SW480 (cell line): ENCODE results near the gene CEP131.
A peak's percentile ranks its signal among the peaks of the same experiment; 100 is the strongest.

Source experiments
- DNase-seq: peaks from one replicate; pipeline ENCODE4 v3.0.0-alpha.2; 2016; ENCODE audit warnings: low spot score

The CEP131 gene

DNA sequence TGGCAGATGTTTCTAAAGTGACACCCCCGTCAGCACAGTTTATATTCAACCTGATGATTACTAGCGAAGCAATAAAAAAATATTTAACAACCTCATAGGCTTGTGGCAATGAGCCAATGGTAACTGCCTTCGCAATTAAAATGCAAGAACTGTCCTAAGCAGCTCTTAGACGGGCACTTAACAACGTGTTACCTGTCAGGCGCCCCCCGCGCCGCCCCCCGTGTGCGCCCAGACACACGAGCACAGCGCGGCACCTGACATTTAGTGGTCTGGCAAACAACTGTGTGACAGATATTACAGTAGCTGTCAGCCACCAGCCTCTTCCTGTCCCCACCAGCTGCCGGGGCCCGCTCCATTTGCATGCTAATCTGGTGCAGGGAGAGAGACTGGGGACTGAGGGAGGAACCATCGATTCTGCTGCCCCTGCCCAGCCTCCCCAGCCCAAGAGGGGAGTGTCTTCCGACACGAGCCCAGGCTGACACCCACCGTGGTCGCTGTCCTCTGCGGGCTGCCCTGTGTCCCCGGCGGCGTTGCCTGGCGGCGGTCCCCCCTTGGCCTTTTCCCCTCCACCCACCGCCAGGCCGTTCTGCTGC lies 29.0 kb upstream of the CEP131 start:
- DNase-seq: no peak

DNA sequence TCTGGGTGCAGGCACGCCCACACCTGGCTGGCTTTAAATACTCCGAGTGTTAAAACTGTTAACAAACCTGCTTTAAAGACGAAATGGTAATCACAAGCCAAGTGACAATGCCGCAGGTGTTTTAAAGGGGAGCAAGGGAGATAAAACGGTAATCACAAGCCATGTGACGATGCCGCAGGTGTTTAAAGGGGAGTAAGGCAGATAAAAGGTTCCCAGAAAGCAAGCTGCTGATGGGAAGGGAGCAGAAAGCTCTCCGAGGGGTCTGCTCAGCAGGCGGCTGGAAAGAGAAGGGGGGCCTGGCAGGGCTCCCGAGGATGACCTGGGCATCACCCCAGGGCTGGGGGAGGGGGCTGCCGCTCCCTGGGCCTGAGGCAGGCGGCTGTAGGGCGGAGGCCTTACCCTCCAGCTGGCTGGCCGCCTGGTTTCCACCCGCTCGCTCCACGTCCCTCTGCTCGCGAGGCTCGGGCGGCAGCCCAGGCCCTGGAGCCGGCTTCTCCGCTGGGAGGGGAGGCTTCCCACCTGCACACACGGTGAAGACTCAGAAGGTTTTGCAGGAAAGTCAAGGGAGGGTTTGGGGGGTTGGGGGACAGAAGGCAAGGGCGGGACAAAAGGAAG lies 28.4 kb upstream of the CEP131 start:
- DNase-seq: no peak

DNA sequence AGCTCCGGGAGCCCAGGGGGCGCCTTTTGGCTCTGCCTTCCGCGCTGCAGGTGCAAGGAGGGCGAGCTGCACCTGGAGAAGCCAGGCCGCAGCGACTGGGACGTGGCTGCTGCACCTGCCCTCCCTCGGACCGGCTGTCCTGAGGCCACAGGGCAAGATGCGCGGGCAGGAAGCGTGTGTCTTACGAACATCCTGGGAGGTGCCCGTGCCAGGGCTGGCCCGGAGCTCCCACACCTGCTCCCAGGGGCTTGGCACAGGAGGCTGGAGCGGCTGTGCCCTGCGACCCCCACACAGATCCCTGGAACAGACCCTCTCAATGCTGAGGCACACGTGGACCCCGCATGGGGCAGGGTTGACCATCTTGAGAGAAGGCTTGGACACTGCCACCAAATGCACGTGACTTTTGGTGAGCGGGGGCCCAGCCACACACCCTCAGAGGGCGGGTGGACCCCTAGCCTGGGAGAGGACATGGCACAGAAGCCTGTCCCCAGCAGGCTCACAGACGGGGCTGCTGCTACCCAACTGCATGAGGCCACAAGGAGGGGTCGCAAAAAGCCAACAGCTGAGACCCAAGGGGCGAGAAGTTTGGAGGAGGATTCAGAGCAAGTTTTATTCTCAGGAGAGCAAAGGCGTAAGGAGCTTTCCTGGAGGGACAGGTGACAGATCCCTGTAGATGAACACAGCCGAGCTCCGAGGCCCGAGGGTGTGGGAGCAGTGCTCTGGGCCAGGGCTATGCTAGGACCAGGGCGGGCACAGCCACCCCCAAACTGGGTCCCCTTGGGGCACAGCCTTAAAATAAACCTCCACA lies 27.7 kb upstream of the CEP131 start:
- DNase-seq: no peak

DNA sequence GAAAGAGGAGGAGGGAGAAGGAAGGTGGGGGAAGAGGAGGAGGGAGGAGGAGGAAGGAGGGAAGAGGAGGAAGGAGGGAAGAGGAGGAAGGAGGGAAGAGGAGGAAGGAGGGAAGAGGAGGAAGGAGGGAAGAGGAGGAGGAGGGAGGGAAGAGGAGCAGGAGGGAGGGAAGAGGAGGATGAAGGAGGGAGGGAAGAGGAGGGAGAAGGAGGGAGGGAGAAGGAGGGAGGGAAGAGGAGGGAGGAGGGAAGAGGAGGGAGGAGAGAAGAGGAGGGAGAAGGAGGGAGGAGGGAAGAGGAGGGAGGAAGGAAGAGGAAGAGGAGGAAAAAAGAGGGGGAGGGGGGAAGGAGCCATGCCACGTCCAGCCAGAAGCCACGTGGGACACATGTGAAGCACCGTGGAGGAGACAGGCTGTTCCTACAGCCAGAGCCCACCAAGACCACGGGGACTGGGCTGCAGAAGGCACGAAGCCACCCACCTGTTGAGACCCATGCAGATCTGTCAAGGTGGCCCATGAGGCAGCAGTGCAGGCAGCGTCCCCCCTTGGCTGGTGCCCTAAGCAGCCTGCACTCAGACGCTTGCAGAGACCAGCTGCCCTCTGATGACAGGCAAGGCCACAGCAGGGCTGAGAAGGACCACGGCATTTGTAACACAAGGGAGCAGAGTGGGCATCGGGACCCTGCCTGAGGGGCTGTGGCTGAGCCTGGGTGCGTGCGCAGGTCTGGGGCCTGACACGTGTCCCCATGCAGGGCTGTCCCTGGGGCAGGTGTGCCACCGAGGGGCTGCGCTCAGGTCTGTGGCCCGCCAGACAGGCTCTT lies 26.7 kb upstream of the CEP131 start:
- no peak for DNase-seq

DNA sequence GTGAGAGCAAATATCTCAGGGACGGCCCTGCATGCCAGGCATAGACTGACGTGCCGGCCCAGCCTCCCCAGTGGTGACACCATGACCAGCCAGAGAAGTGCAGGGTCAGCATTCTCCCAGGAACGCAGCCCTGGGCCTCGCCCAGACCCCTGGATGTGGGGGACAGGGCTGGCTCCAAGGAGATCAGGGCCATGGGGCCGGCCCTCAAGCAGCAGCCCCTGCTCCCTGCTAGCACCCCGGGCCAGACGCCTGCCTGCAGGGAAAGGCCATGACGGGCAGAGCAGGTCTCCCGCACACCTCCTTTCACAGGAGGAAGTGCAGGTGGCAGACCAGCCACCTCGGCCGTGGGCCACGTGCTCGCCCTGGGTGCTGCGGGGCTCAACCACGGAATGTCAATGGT lies 25.9 kb upstream of the CEP131 start:
- no peak for DNase-seq

DNA sequence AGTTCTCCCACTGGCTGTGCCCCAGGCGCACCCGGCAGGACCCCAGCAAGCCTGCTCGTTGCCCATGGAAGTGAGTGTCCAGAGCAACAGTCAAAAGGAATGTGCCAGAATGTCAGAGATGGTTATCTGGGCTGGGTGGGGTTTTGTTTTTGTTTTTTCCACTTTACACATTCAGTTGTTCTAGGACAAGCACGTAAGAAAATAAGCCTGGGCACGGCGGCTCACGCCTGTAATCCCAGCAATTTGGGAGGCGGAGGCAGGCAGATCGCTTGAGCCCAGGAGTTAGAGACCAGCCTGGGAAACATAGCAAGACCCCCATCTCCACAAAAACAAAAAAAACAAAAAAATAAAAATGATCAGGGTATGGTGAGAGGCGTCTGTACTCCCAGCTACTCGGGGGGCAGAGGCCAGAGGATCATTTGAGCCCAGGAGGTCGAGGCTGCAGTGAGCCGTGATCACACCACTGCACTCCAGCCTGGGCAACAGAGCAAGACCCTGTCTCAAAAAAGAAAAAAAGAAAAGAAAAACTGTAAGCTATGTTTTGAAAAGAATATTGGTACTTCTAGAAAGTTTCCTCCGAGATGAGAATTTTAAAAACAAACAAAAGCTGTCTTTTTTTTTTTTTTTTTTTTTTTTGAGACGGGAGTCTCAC lies 24.7 kb upstream of the CEP131 start:
- no peak for DNase-seq

DNA sequence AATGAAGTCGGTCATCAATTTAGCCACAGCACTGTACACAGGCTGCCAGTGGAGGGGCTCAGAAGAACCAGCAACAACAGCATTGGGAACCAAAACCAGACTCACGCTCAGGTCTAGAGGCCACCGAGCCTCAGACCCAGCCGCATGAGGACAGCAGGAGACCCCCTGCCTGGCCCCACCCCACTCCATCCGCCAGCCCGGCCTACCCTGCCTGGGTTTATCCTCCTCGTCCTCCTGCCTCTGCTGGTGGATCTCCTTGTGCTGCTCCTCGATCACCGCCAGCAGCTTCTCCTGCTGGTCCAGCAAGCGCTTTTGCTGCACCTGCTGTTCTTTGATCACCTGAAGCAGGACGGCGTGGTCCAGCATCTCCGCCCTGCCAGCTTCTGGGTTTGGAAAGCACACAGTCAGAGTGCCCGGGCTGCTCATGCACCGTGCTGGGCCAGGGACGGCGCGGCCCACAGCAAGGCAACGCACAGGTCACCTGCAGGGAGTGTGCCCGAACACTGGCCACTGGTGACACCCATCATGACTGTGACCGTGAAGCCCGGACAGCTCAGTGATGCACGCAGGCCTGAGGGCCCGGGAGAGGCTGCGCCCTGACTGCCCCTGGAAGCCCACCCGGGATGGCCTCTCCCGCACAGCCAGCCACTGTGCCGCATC lies 24.0 kb upstream of the CEP131 start:
- no peak for DNase-seq

DNA sequence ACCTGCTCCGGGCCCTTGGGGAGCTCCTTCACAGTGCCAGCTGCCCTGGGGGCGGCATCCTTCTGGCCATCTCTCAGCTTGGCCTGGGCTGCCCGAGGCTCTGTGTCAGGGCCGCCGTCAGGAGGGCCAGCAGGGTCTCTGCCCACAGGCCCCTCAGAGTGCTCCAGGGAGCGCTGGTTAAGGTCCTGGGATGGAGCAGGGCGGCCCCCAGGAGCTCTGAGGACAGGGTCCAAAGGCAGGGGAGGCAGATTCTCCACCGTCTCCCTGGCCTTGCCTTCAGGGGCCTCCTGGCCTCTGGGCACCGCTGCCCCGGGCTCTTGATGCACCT lies 23.5 kb upstream of the CEP131 start:
- no peak for DNase-seq

DNA sequence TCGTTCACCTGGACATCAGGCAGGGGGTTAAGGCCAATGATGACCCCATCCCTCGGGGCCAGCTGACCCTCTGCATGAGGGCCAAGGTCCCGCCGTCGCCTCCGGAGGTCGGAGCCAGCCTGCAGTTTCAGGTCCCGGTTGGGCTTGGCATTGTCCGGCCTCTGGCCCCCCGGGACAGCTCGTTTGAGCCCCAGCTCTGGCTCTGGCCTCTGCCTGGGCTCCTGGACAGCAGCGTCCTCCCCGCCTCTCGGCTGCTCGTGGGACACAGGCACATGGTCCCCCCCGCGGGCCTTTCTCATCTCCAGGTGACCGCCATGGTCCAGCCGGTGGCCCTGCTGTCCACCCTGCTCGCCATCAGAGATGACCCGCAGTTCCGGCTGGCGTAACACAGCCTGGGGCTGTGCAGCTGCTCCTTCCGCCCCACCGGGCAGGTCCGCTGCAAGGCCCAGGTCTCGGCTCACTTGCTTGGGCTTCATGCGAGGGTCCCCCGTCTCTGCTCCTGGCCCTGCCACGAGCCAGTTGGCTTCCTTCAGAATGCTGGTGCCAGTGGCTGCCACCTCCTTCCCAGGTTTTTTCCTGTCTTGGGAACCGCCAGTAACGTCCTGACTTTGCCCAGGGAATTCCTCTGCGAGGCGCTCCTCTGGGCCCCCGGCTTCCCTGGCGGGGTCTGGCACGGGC lies 23.0 kb upstream of the CEP131 start:
- DNase-seq: no peak

DNA sequence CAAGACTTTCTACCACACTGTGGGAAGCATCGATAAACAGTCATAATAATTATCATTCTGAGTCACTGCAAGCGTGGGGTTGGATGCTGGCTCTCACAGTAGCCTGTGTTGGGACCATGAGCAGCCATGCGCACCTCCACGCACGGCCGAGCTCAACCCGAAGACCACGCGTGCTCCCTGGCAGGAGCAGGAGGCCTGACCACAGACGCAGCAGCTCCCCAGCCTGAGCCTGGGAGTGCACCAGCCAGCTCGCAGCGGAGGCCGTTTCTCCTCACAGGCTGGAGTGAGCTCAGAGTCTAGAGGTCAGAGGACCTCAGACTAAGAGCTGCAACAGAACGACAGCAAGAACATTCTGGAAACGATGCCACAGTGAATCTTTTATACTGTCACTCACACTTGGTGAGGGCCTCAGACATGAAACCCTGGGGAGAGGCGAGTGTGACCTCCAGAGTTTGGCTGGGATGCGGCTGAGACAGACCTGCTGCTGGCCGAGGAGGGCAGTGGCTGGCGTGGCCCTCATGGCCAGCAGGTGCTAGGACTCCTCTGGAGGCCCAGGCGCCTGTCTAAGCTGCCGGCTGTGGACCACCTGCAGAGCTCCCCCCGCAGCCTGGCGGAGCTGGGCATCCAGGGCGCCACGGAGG lies 22.4 kb upstream of the CEP131 start:
- no peak for DNase-seq

DNA sequence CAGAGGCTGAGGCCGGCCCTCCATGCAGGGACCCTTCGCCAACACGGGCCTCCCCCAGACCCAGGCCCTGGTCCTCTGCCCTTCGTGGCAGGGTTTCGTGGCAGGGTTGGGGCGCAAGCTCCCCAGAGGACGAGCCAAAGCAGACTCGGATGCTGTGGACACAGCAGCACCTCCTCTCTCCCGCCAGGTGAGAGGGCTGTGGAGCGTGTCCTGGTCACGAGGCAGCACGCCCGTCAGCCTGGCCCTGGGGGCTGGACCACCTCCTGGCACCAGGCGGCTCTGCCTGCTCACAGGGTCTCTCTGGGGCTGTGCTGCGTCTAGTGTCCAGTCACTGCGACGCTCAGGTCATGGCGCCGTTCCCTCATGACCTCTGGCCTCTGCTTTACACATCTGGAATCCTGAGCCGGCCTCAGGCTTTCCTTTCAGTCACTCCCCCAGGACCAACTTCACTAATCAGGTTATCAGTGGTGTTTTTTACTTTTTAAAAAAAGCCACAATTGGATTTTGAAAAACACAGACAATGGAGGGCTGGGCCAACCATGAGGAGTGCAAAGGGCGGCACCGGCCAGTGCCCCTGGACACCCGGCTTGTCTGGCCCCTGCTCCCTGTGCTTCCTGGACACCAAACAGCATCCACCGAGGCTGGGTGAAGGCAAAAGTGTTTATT lies 21.7 kb upstream of the CEP131 start:
- DNase-seq: no peak

DNA sequence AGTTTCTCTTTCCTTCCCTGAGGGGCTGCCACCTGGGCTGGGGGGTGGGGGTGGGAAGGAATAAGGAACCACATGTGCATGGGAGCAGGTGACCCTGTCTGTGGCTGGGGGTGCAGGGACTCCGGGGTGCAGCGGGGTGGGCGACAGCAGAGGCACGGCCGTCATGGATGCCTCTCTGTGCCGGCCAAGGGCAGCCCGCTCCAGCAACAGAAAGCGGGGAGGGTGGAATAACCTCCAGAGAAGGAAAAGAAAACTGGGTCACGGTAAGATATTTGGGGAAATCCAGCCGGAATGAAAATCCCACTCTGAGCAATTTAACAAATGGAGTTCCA lies 20.5 kb upstream of the CEP131 start:
- no peak for DNase-seq

DNA sequence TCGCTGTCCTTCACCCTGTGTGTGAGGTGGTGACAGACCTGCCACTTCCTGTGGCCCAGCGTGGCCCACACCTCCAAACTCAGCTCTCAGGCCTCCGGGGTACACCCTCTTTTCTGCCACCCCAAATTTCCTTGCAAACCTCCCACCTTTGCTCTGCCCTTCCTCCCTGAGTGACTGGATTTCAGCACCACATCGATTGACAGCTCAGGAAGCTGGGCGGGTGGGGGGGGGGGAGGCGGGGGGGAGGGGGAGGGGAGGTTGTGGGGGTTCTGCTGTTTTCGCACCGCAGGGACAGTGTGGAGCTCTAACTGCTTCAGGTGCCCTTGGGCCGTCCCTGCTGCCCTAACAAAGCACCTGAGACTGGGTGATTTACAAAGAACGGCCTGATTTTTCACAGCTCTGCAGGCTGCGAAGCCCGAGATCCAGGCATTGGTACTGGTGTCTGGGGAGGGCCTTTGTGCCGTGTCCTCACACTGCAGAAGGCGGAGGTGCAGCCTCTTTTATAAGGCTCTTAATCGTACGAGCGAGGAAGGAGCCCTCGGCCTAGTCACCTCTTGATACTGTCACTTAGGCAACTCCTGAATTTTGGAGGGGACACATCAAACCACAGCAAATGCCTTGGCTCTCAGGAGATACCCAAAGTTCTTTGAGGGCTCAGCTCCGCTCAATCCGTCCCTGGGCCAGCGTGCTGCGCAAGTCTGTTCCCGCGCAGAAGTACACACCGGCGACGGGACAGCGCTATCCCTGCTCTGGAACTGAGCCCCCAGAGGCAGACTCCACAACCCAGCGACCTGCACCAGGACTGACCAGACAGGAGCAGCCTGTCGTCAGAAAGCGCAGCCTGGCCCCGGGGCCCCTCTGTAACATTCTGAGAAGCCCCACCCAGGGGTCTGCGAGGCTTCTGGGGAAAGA lies 19.9 kb upstream of the CEP131 start:
- no peak for DNase-seq

DNA sequence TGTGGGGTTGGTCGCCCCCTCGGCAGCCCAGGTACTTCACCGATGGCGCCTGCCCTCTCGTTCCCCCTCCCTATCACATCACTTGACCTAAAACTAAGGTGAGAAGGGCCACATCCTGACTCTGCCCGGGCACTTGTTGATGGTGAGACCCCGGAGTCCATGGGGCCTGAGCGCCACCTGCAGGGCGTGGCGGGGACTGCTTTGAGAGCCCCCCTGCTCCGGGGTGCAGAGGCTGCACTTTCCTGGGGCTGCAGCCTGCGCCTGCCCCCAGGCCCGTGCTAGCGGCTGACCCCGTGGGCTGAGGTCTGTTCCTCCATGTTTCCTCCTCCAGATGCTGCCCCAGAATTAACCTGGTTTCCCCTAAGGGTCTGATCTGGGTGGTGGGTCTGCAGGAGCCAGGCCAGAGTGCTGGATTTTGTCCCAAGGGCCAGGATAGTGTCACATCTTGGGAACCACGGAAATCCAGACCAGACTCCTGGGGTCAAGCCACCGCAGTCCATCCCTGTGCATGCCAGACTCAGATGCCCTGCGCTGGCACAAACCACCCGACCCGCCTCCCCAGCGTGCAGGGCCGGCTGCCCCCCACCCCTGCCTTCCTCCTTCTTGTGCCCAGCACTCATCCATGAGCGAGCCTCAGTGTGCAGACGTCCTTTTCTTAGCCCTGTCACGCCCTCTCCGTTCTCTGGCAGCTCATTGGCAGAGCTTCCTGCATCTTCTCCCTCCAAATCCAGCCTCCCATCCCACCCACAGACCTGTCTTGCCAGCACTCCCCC lies 19.1 kb upstream of the CEP131 start:
- peak; percentile 48 for DNase-seq

DNA sequence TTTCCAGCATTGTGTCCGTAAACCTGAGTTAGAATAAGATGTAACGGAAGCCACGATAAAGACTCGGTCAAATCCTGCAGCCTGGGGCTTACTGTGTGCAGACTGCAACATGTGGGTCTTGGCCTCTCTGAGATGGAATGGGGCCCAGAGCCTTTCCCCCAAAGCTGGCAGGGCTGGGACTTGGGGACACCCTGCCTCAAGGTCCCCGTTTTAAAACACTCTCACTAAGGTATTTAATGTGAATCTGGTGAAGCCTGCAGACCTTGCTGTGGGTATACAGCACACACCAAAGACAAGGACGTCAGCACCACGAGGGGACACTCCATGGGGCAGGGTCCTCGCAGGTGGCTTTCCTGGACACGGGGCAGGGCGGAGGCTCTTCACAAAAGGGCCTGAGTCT lies 18.4 kb upstream of the CEP131 start:
- no peak for DNase-seq

DNA sequence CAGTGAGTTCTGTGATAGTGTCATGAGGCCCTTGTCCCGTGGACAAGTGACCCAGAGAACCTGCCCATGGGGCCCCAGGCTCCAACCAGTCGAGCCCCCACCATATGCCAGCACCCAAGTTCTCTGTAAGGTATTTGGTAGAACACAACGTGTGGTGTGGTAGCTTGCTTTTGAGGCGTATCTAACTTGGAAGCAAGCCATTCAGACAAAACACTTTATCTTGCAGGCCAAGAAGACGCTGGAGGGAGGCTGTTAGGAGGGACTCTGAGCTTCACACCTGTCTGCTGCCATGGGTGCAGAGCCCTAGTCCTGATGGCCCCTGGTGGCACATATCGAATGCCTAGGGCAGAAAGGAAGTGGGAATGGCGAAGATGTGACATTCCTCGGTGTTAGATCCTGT lies 18.0 kb upstream of the CEP131 start:
- no peak for DNase-seq

DNA sequence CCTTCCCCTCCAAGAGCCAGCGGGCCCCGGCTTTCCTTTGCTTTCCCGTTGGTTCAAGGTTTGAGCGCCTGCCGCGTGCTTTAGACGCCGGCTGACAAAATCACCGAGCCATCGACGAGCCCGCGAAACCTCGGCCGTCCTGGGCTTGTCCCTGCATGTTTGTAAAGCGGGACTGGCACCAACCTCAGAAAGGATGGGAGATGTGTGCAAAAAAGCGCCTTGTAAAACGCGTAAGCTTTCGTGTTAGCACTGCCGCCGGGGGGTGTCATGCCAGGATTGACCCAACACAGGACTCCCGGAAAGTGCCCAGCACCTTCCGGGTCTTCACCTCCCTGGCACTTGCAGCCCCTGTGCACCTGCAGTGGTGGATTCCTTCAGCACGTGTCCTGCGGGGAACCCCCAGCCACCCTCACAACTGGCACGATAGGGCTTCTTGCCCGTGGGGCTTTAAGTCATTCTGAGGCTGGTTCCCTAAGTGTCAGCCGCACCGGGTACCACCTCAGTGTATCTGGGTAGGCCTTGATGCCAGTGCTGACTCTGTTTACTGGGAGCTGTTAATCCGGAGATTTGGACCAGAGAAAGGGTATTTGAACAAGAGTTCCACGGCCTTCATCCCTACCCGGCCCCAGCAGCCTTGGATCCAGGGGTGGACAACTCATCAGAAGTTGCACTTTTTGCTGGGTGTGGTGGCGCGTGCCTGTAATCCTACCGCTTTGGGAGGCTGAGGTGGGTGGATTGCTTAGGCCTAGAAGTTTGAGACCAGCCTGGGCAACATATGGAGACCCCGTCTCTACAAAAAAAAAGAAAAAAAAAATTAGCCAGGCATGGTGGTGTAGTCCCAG lies 17.2 kb upstream of the CEP131 start:
- DNase-seq: no peak
